Endothelial cell of umbilical vein (primary cell): ENCODE data around the gene ABI3BP. TPM values are rescaled to one million over a fixed set of nuclear protein-coding genes. Genes with fewer than 3 reads are reported as not detected.

Source experiments
- BruUV-seq: library from RNA; stranded (reverse); fragments of 400-500 nt; replicated peaks from 2 replicates; lab custom pipeline; 2021; lab: Mats Ljungman, UMichigan
- CTCF ChIA-PET: fragments of 300-600, 350-600 bp; sonication (Branson Sonifier 250); formaldehyde crosslinking; loops from one replicate; lab custom pipeline; 2021; ENCODE audit warnings: antibody characterized with exemption, inconsistent platforms; lab: Charles Lee
- POLR2A ChIA-PET: fragments of 300-600, 350-600 bp; sonication (Branson Sonifier 250); formaldehyde crosslinking; loops from one replicate; lab custom pipeline; 2021; ENCODE audit warnings: antibody characterized with exemption, inconsistent platforms; lab: Charles Lee
- DNase-seq: peaks from one replicate; pipeline ENCODE4 v3.0.0-alpha.2; 2011; ENCODE audit warnings: low read depth, low spot score
- FAIRE-seq: peaks from 2 replicates; lab custom pipeline; 2011; peaks lifted over from hg19 to GRCh38; lab: Jason Lieb, UNC
- H2AFZ ChIP-seq: 2 replicates; pipeline ENCODE4 v1.6.0; 2012; ENCODE audit warnings: low read depth, low read length, control low read depth, inconsistent platforms
- H3K27ac ChIP-seq: 2 replicates; pipeline ENCODE4 v1.5.1; 2011; ENCODE audit warnings: low read depth, mild to moderate bottlenecking, control low read depth, low read length, moderate library complexity; ENCODE audit not compliant: insufficient read depth
- H3K27me3 ChIP-seq, 2 experiments: 2 replicates each; pipeline versions ENCODE4 v1.6.0 to v1.6.1; 2011; ENCODE audit warnings: low read length in 2 of 2, mixed read lengths in 1 of 2; ENCODE audit not compliant: control insufficient read depth in 2 of 2, insufficient read depth in 2 of 2
- H3K36me3 ChIP-seq, 2 experiments: 2 replicates in 1 of 2; 3 replicates in 1 of 2; pipeline ENCODE4 v1.5.1; 2011; ENCODE audit warnings: low read length in 2 of 2, mild to moderate bottlenecking in 1 of 2, moderate library complexity in 1 of 2; ENCODE audit not compliant: control insufficient read depth in 2 of 2, insufficient read depth in 2 of 2; ENCODE audit errors: extremely low read depth in 1 of 2
- H3K4me1 ChIP-seq: 3 replicates; pipeline ENCODE4 v1.5.1; 2011; ENCODE audit warnings: mild to moderate bottlenecking, low read length; ENCODE audit not compliant: control insufficient read depth, insufficient read depth; ENCODE audit errors: extremely low read depth
- H3K4me2 ChIP-seq: 2 replicates; pipeline ENCODE4 v1.6.1; 2011; ENCODE audit warnings: low read length, control low read depth, mixed read lengths; ENCODE audit not compliant: insufficient read depth
- H3K4me3 ChIP-seq, 3 experiments: fragments of 200-600 bp in 1 of 3; sonication (generic), shearing (Covaris generic) in 1 of 3; replicated peaks in 1 of 3; 2 replicates each; pipeline ENCODE4 v1.5.1; 2011 to 2016; ENCODE audit warnings: control low read depth in 3 of 3, low read length in 3 of 3, mild to moderate bottlenecking in 2 of 3, inconsistent platforms in 1 of 3, low read depth in 1 of 3, moderate library complexity in 1 of 3; ENCODE audit not compliant: insufficient read depth in 1 of 3
- H3K79me2 ChIP-seq: 2 replicates; pipeline ENCODE4 v1.6.0; 2012; ENCODE audit warnings: low read length, inconsistent platforms; ENCODE audit not compliant: control insufficient read depth, insufficient read depth
- H3K9ac ChIP-seq: replicated peaks from 2 replicates; pipeline ENCODE3; 2011; ENCODE audit warnings: low read length, control low read depth; ENCODE audit not compliant: insufficient read depth; ENCODE audit errors: extremely low read depth
- H3K9me1 ChIP-seq: replicated peaks from 3 replicates; pipeline ENCODE4 v1.6.0; 2011; ENCODE audit warnings: mild to moderate bottlenecking, low read length; ENCODE audit not compliant: control insufficient read depth, insufficient read depth; ENCODE audit errors: extremely low read depth
- H3K9me3 ChIP-seq: replicated peaks from 2 replicates; pipeline ENCODE4 v1.5.1; 2012; ENCODE audit warnings: low read length, inconsistent platforms; ENCODE audit not compliant: control insufficient read depth, insufficient read depth
- H4K20me1 ChIP-seq: replicated peaks from 2 replicates; pipeline ENCODE3; 2011; ENCODE audit warnings: mild to moderate bottlenecking, low read length; ENCODE audit not compliant: control insufficient read depth, insufficient read depth; ENCODE audit errors: extremely low read depth
- EZH2 ChIP-seq: IDR thresholded peaks from 2 replicates; pipeline ENCODE4 v1.6.1; 2012; ENCODE audit warnings: borderline replicate concordance, low read depth, mild to moderate bottlenecking, moderate library complexity, low read length, inconsistent platforms; ENCODE audit not compliant: severe bottlenecking
- FOS ChIP-seq: IDR thresholded peaks from 2 replicates; pipeline ENCODE4 v1.6.1; 2011; ENCODE audit warnings: mild to moderate bottlenecking, low read length, moderate library complexity, borderline replicate concordance; ENCODE audit not compliant: insufficient read depth
- GATA2 ChIP-seq: IDR thresholded peaks from 2 replicates; pipeline ENCODE4 v1.7.0; 2011; ENCODE audit warnings: low read depth, mild to moderate bottlenecking, moderate library complexity, mixed read lengths, low read length; ENCODE audit not compliant: insufficient read length, insufficient read depth
- JUN ChIP-seq: IDR thresholded peaks from 2 replicates; pipeline ENCODE4 v1.6.1; 2011; ENCODE audit warnings: borderline replicate concordance, low read depth; ENCODE audit not compliant: insufficient read length, insufficient read depth
- MYC ChIP-seq: IDR thresholded peaks from one replicate; pipeline ENCODE4 v1.6.1; 2011; ENCODE audit warnings: mild to moderate bottlenecking, low read depth, low read length
- POLR2A ChIP-seq: IDR thresholded peaks from 2 replicates; pipeline ENCODE4 v1.6.1; 2012; ENCODE audit warnings: low read depth, mild to moderate bottlenecking, control low read depth, low read length
- POLR2AphosphoS5 ChIP-seq: IDR thresholded peaks from 2 replicates; pipeline ENCODE4 v1.6.1; 2012; ENCODE audit warnings: low read depth, mild to moderate bottlenecking, control low read depth, low read length, moderate library complexity; ENCODE audit not compliant: insufficient read depth
- dilution Hi-C: fragments of 300-500 bp; cut with MboI; formaldehyde crosslinking; loops from one replicate; pipeline ENCODE4 v1.15.0; 2019; ENCODE audit warnings: low sequenced_read_pairs; ENCODE audit not compliant: extremely low pct_ligation_motif_present
- intact Hi-C: fragments of 100-400 bp; cut with micrococcal nuclease; formaldehyde crosslinking; loops from one replicate; pipeline ENCODE4 v1.10.0; 2022
- polyA plus RNA-seq, 4 experiments: library from polyadenylated mRNA; depleted of rRNA in 3 of 4; stranded (reverse) in 3 of 4; unstranded in 1 of 4; fragments of >200 nt; gene quantifications; 2 replicates each; pipeline versions ENCODE4 v1.2.1 to v1.2.3, GENCODE V29; 2011 to 2012; ENCODE audit warnings: missing spikeins in 1 of 4
- total RNA-seq: library from RNA; stranded (reverse); gene quantifications from 2 replicates; pipeline ENCODE4 v1.2.3, GENCODE V29; 2021
- TF ChIP-seq, protein P1 (sequence below): IDR thresholded peaks from 2 replicates; pipeline ENCODE4 v1.6.1; 2011; ENCODE audit not compliant: insufficient read depth, insufficient read length
- TF ChIP-seq, protein P2 (sequence below), 2 donors: IDR thresholded peaks; 1 replicate in 1 of 2; 2 replicates in 1 of 2; pipeline ENCODE4 v1.5.1; 2011; ENCODE audit warnings: low read length in 2 of 2, mild to moderate bottlenecking in 2 of 2, moderate library complexity in 2 of 2, control low read depth in 1 of 2, inconsistent platforms in 1 of 2, low read depth in 1 of 2; ENCODE audit not compliant: insufficient read depth in 1 of 2; ENCODE audit errors: extremely low read depth in 1 of 2

ABI3BP gene
- total and polyA plus RNA-seq, 2 donors (not counting 3 experiments of a cell fraction or from before 2014, with no cell fraction given): 78.1 to 106 TPM

DNA sequence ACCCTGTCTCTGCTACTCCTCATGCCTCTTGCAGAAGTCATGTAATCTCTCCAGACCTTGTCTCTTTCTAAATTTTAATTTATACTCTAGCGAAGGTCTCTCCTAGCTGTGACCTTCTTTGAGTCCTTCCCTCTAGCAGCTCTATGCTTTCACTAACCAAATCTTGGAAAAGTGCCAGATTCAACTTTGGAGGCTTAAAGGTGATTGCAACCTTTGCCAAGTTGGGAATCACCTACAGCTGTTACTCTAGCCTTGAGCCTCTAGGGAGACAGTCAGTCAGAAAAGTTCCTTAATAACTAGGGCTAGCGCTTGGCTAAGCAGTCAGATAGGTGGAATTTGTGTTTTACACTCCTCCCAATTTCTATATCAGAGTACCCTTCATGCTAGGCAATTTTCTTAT, 46.1 kb upstream of the ABI3BP start:
- dilution Hi-C loops (no loop called here), intact Hi-C loops (no loop called here)
- no peak for DNase-seq
- H3K79me2 ChIP-seq: no peaks in the 10 kb centered on the region
- no peaks in the 10 kb centered on the region for H4K20me1 ChIP-seq
- TF ChIP-seq POLR2AphosphoS5 (no peak), FOS (no peak), POLR2A (no peak), MYC (no peak), GATA2 (no peak), EZH2 (no peak), JUN (no peak)
- TF ChIP-seq, protein P1, sequence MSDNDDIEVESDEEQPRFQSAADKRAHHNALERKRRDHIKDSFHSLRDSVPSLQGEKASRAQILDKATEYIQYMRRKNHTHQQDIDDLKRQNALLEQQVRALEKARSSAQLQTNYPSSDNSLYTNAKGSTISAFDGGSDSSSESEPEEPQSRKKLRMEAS: no peak
- TF ChIP-seq, protein P2, sequence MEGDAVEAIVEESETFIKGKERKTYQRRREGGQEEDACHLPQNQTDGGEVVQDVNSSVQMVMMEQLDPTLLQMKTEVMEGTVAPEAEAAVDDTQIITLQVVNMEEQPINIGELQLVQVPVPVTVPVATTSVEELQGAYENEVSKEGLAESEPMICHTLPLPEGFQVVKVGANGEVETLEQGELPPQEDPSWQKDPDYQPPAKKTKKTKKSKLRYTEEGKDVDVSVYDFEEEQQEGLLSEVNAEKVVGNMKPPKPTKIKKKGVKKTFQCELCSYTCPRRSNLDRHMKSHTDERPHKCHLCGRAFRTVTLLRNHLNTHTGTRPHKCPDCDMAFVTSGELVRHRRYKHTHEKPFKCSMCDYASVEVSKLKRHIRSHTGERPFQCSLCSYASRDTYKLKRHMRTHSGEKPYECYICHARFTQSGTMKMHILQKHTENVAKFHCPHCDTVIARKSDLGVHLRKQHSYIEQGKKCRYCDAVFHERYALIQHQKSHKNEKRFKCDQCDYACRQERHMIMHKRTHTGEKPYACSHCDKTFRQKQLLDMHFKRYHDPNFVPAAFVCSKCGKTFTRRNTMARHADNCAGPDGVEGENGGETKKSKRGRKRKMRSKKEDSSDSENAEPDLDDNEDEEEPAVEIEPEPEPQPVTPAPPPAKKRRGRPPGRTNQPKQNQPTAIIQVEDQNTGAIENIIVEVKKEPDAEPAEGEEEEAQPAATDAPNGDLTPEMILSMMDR (IDR thresholded peaks at IDR 0.05; ENCODE audit: extremely low read depth in 1 of 2, insufficient read depth in 1 of 2, low read depth in 1 of 2, low read length in 2 of 2): no peak
- H3K27ac ChIP-seq: no peak overlapping the region
- no peak overlapping the region for H3K4me3 ChIP-seq
- H3K4me2 ChIP-seq: no peak overlapping the region
- H3K9me3 ChIP-seq: no peaks in the 10 kb centered on the region
- no peak overlapping the region for H3K9ac ChIP-seq
- ChIA-PET POLR2A (no interaction called here), CTCF (interaction anchor here (1.9 kb wide), 1 partner anchor 30 kb away, joined by 6 read pairs; no protein-coding TSS in a partner anchor)
- H3K27me3 ChIP-seq: no peaks in the 10 kb centered on the region
- H2AFZ ChIP-seq: no peak overlapping the region
- no TSS peak for BruUV-seq
- H3K36me3 ChIP-seq: no peaks in the 10 kb centered on the region
- peaks cover 18% of the 10 kb centered on the region for H3K4me1 ChIP-seq
- no peaks in the 10 kb centered on the region for H3K9me1 ChIP-seq
- FAIRE-seq: no peak
